SK-N-SH (cell line): ENCODE measurements around the gene SCARF1. TPM values are rescaled to one million over a fixed set of nuclear protein-coding genes. Genes with fewer than 3 reads are reported as not detected.

Source experiments
- CTCF ChIA-PET: fragments of 300-600, 350-600 bp; formaldehyde crosslinking; extraction: SDS; loops from one replicate; lab custom pipeline; 2021; lab: Yijun Ruan, JAX
- POLR2A ChIA-PET: fragments of 350-600 bp; sonication (Branson Sonifier 250); formaldehyde crosslinking; extraction: SDS; loops from one replicate; lab custom pipeline; 2020; ENCODE audit warnings: antibody characterized with exemption, inconsistent platforms; lab: Yijun Ruan, JAX
- DNase-seq: peaks from one replicate; pipeline ENCODE4 v3.0.0; 2012
- H2AFZ ChIP-seq: fragments of 200-600 bp; sonication (generic); 2 replicates; pipeline ENCODE4 v1.8.1; 2016; ENCODE audit warnings: antibody characterized with exemption, mild to moderate bottlenecking, low read depth
- H3F3A ChIP-seq: fragments of 200-600 bp; sonication (generic); replicated peaks from 2 replicates; pipeline ENCODE3; 2016; ENCODE audit warnings: antibody characterized with exemption, mild to moderate bottlenecking; ENCODE audit not compliant: insufficient read depth
- H3K27ac ChIP-seq, 2 experiments: fragments of 200-500 bp in 1 of 2; fragments of 200-600 bp in 1 of 2; sonication (Bioruptor generic) in 1 of 2; sonication (generic), shearing (Covaris generic) in 1 of 2; 2 replicates each; pipeline versions ENCODE4 v1.5.1 to v1.6.1; 2014 to 2016; ENCODE audit warnings: low read depth in 2 of 2, inconsistent platforms in 1 of 2, low read length in 1 of 2, mild to moderate bottlenecking in 1 of 2, mixed read lengths in 1 of 2
- H3K27me3 ChIP-seq: fragments of 200-600 bp; sonication (generic), shearing (Covaris generic); 2 replicates; pipeline ENCODE4 v1.6.1; 2016; ENCODE audit warnings: mixed run types; ENCODE audit not compliant: insufficient read depth
- H3K36me3 ChIP-seq, 2 experiments: fragments of 200-500 bp in 1 of 2; fragments of 200-600 bp in 1 of 2; sonication (Bioruptor generic) in 1 of 2; sonication (generic) in 1 of 2; replicated peaks in 1 of 2; 2 replicates each; pipeline versions ENCODE3 to v1.5.1; 2014 to 2016; ENCODE audit warnings: low read length in 1 of 2, mild to moderate bottlenecking in 1 of 2; ENCODE audit not compliant: insufficient read depth in 2 of 2, control insufficient read depth in 1 of 2
- H3K4me1 ChIP-seq, 2 experiments: fragments of 200-500 bp in 1 of 2; fragments of 200-600 bp in 1 of 2; sonication (Bioruptor generic) in 1 of 2; sonication (generic), shearing (Covaris generic) in 1 of 2; 2 replicates each; pipeline versions ENCODE4 v1.5.1 to v1.6.1; 2014 to 2016; ENCODE audit warnings: low read depth in 1 of 2, low read length in 1 of 2, mixed run types in 1 of 2; ENCODE audit not compliant: insufficient read depth in 2 of 2, control insufficient read depth in 1 of 2
- H3K4me2 ChIP-seq: fragments of 200-600 bp; sonication (generic), shearing (Covaris generic); 2 replicates; pipeline ENCODE4 v1.6.1; 2017; ENCODE audit warnings: mixed run types
- H3K4me3 ChIP-seq, 2 experiments: fragments of 200-500 bp in 1 of 2; fragments of 200-600 bp in 1 of 2; sonication (Bioruptor generic) in 1 of 2; sonication (generic), shearing (Covaris generic) in 1 of 2; 2 replicates each; pipeline versions ENCODE4 v1.5.1 to v1.8.1; 2014 to 2016; ENCODE audit warnings: low read depth in 2 of 2, inconsistent platforms in 1 of 2, low read length in 1 of 2, mild to moderate bottlenecking in 1 of 2, mixed read lengths in 1 of 2, moderate library complexity in 1 of 2
- H3K79me2 ChIP-seq: fragments of 200-600 bp; sonication (generic); 2 replicates; pipeline ENCODE4 v1.8.1; 2017; ENCODE audit warnings: mild to moderate bottlenecking; ENCODE audit not compliant: insufficient read depth
- H3K9ac ChIP-seq: fragments of 200-600 bp; sonication (generic); 2 replicates; pipeline ENCODE4 v1.6.1; 2017; ENCODE audit warnings: mixed run types
- H3K9me2 ChIP-seq: fragments of 200-600 bp; sonication (generic); 2 replicates; pipeline ENCODE4 v1.6.1; 2017; ENCODE audit warnings: mixed run types
- H3K9me3 ChIP-seq: fragments of 200-600 bp; sonication (generic); 2 replicates; pipeline ENCODE4 v1.6.1; 2017; ENCODE audit warnings: mixed run types, mild to moderate bottlenecking, moderate library complexity
- H4K20me1 ChIP-seq: fragments of 200-600 bp; sonication (generic); 2 replicates; pipeline ENCODE4 v1.6.1; 2017; ENCODE audit warnings: mild to moderate bottlenecking, mixed run types; ENCODE audit not compliant: insufficient read depth
- FOSL2 ChIP-seq: IDR thresholded peaks from 2 replicates; pipeline ENCODE4 v1.4.0; 2012; ENCODE audit warnings: low read depth, mild to moderate bottlenecking, moderate library complexity, borderline replicate concordance
- FOXJ3 ChIP-seq: sonication (generic); formaldehyde crosslinking; IDR thresholded peaks from 2 replicates; pipeline ENCODE4 v1.5.1; 2020; ENCODE audit warnings: mild to moderate bottlenecking, missing genetic modification reagents
- IRF3 ChIP-seq: fragments of 150-350 bp; IDR thresholded peaks from 2 replicates; pipeline ENCODE4 v1.6.1; 2016; ENCODE audit warnings: mild to moderate bottlenecking, low read depth, low read length
- JUND ChIP-seq: IDR thresholded peaks from 2 replicates; pipeline ENCODE4 v1.4.0; 2012
- MXI1 ChIP-seq: IDR thresholded peaks from 2 replicates; pipeline ENCODE4 v1.6.1; 2012; ENCODE audit warnings: mild to moderate bottlenecking, low read depth, low read length, improper control_type of control experiment
- NFIC ChIP-seq: IDR thresholded peaks from 2 replicates; pipeline ENCODE4 v1.4.0; 2012; ENCODE audit warnings: borderline replicate concordance
- REST ChIP-seq: IDR thresholded peaks from 2 replicates; pipeline ENCODE4 v1.6.1; 2012; ENCODE audit warnings: mild to moderate bottlenecking, low read depth, low read length, moderate library complexity
- RFX5 ChIP-seq: IDR thresholded peaks from 2 replicates; pipeline ENCODE4 v1.6.1; 2012; ENCODE audit warnings: mild to moderate bottlenecking, improper control_type of control experiment, low read length
- RXRA ChIP-seq: IDR thresholded peaks from 2 replicates; pipeline ENCODE4 v1.4.0; 2012; ENCODE audit warnings: low read depth, mild to moderate bottlenecking, borderline replicate concordance
- SIN3A ChIP-seq: IDR thresholded peaks from 2 replicates; pipeline ENCODE4 v1.6.1; 2012; ENCODE audit warnings: low read depth, mild to moderate bottlenecking, low read length, moderate library complexity, borderline replicate concordance
- SMC3 ChIP-seq: IDR thresholded peaks from 2 replicates; pipeline ENCODE4 v1.6.1; 2012; ENCODE audit warnings: low read depth, low read length, improper control_type of control experiment
- TCF12 ChIP-seq: IDR thresholded peaks from 2 replicates; pipeline ENCODE4 v1.4.0; 2012
- TEAD4 ChIP-seq: IDR thresholded peaks from 2 replicates; pipeline ENCODE4 v1.4.0; 2012; ENCODE audit warnings: mild to moderate bottlenecking, borderline replicate concordance; ENCODE audit not compliant: insufficient read depth
- USF1 ChIP-seq: IDR thresholded peaks from 2 replicates; pipeline ENCODE4 v1.4.0; 2012; ENCODE audit warnings: low read depth, borderline replicate concordance
- YY1 ChIP-seq: IDR thresholded peaks from 2 replicates; pipeline ENCODE4 v1.4.0; 2012; ENCODE audit warnings: low read depth, mild to moderate bottlenecking
- WGBS: methylation state at CpG from one replicate; pipeline ENCODE4 v1.1.6; 2017; ENCODE audit warnings: low lambda C conversion rate; 5-methylcytosine and 5-hydroxymethylcytosine counted together
- polyA plus RNA-seq, 3 experiments: library from polyadenylated mRNA; depleted of rRNA; stranded (reverse); fragments of >200 nt; gene quantifications; 2 replicates each; pipeline ENCODE4 v1.2.3, GENCODE V29; 2012
- TF ChIP-seq, protein P1 (sequence below): IDR thresholded peaks from 2 replicates; pipeline ENCODE4 v1.4.0; 2012; ENCODE audit warnings: low read depth, borderline replicate concordance
- TF ChIP-seq, protein P2 (sequence below): fragments of 200-600 bp; sonication (generic); IDR thresholded peaks from 2 replicates; pipeline ENCODE4 v1.6.1; 2017; ENCODE audit warnings: antibody characterized with exemption, mild to moderate bottlenecking, moderate library complexity

The SCARF1 gene
- polyA plus RNA-seq, 1 of the 3 experiments (the other 2 are of a cell fraction), result 0.39 TPM

DNA sequence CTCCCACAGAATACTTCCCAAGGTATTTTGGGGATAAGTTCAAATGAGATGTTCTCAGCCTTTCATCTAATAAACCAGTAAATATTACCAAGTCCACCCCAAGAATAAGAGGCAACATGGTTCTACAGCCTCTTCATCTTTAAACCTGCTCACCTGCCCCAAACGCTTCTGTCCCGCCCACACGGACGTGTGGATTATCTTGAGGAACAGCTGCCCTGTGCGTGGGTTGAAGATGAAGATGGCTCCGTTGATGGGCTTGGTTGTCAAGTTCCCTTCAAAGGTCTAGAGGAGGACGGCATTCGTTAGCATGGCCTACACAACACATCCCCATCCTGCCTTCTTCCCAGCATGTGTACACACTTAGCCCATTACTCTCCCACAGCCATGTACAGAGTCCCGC, 12.6 kb upstream of the SCARF1 start:
- POLR2A ChIA-PET, result interaction anchor here (1.3 kb wide), 1 partner anchor 9 kb away, joined by 3 read pairs; the partner anchor contains the start of gene RILP
- Histone ChIP-seq H3K9me3 (no peaks in the 10 kb centered on the region), H3K79me2 (peaks cover 10% of the 10 kb centered on the region; the same call in 1 of the 2 replicates), H3K27ac (no peak overlapping the region), H3F3A (peaks cover 17% of the 10 kb centered on the region), H3K9ac (no peak overlapping the region), H3K9me2 (no peaks in the 10 kb centered on the region), H3K4me1 (no peaks in the 10 kb centered on the region), H3K4me3 (no peak overlapping the region), H3K27me3 (no peaks in the 10 kb centered on the region), H4K20me1 (0 out of 2 replicates have a peak, but pooled peaks cover 6% of the 10 kb centered on the region), H3K36me3 (peaks cover 78 to 99% of the 10 kb centered on the region in 2 experiments), H3K4me2 (no peak overlapping the region), H2AFZ (no peak overlapping the region)
- 97% methylated on average over 9 of the region's 9 CpGs for WGBS
- no peak for DNase-seq
- CTCF ChIA-PET, result interaction anchor here (1.0 to 6.8 kb wide), 4 partner anchors 9 to 84 kb away, joined by 3 to 47 read pairs (median 6); partner anchors contain the start of gene RILP
- TF ChIP-seq FOXJ3 (CRISPR knock-in tag) (no peak), MXI1 (no peak), SMC3 (no peak), FOSL2 (no peak), JUND (no peak), RXRA (no peak), NFIC (no peak), TCF12 (no peak), RFX5 (no peak), IRF3 (no peak), USF1 (no peak), TEAD4 (no peak)
- TF ChIP-seq, protein P1, sequence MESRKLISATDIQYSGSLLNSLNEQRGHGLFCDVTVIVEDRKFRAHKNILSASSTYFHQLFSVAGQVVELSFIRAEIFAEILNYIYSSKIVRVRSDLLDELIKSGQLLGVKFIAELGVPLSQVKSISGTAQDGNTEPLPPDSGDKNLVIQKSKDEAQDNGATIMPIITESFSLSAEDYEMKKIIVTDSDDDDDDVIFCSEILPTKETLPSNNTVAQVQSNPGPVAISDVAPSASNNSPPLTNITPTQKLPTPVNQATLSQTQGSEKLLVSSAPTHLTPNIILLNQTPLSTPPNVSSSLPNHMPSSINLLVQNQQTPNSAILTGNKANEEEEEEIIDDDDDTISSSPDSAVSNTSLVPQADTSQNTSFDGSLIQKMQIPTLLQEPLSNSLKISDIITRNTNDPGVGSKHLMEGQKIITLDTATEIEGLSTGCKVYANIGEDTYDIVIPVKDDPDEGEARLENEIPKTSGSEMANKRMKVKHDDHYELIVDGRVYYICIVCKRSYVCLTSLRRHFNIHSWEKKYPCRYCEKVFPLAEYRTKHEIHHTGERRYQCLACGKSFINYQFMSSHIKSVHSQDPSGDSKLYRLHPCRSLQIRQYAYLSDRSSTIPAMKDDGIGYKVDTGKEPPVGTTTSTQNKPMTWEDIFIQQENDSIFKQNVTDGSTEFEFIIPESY, result no peak

DNA sequence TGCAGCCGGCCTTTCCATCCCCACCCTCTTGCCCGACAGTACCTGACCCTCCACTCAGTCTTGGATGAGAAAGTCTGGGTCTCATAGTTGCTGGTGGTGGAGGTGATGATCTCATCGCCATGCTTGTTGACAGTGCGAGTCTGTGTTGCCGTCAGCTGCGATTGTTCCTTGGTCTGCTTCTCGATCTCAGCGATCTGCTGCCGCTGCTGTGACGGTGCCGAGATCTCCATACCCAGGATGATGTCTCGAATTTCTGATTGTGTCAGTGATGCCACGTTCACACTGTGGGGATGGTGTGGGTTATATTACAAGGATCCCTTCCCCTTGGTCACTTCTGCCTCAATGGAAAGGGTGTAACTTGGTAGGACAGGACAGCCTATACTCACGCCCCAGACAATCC, 8.2 kb upstream of the SCARF1 start:
- CTCF ChIA-PET, result interaction anchor here (1.5 to 2.8 kb wide), 2 partner anchors 15 to 79 kb away, joined by 3 to 14 read pairs; no protein-coding TSS in a partner anchor
- Histone ChIP-seq H3K9ac (no peak overlapping the region), H3K27ac (no peak overlapping the region), H3K4me1 (peaks cover 0 to 9% of the 10 kb centered on the region in 2 experiments; a peak in 1 of 4 replicates), H3F3A (peaks cover 45% of the 10 kb centered on the region), H3K36me3 (peaks cover 68 to 79% of the 10 kb centered on the region in 2 experiments), H3K9me3 (no peaks in the 10 kb centered on the region), H3K4me2 (no peak overlapping the region), H3K9me2 (no peaks in the 10 kb centered on the region), H2AFZ (no peak overlapping the region), H3K4me3 (no peak overlapping the region), H3K79me2 (no peaks in the 10 kb centered on the region), H4K20me1 (no peaks in the 10 kb centered on the region), H3K27me3 (no peaks in the 10 kb centered on the region)
- 98% methylated on average over 12 of the region's 14 CpGs for WGBS
- no peak for DNase-seq
- POLR2A ChIA-PET, result no interaction called here
- TF ChIP-seq SIN3A (no peak), YY1 (no peak), RFX5 (no peak), REST (no peak)
- TF ChIP-seq, protein P2, sequence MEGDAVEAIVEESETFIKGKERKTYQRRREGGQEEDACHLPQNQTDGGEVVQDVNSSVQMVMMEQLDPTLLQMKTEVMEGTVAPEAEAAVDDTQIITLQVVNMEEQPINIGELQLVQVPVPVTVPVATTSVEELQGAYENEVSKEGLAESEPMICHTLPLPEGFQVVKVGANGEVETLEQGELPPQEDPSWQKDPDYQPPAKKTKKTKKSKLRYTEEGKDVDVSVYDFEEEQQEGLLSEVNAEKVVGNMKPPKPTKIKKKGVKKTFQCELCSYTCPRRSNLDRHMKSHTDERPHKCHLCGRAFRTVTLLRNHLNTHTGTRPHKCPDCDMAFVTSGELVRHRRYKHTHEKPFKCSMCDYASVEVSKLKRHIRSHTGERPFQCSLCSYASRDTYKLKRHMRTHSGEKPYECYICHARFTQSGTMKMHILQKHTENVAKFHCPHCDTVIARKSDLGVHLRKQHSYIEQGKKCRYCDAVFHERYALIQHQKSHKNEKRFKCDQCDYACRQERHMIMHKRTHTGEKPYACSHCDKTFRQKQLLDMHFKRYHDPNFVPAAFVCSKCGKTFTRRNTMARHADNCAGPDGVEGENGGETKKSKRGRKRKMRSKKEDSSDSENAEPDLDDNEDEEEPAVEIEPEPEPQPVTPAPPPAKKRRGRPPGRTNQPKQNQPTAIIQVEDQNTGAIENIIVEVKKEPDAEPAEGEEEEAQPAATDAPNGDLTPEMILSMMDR, result no peak
